Glomerular visceral epithelial cell (primary cell): ENCODE data around the gene FRMD5.
"Not testable (repeated sequence)": the region's sequence is repeated elsewhere in the genome, so short reads cannot be mapped to it uniquely, and the experiment has no call there.

Experiments used
- DNase-seq: peaks from one replicate; pipeline ENCODE4 v3.0.0-alpha.2; 2016; ENCODE audit errors: extremely low spot score

The FRMD5 gene

GRCh38 chr15:44032820-44033219 lies 162.3 kb downstream of the FRMD5 start:
- not testable (repeated sequence) for DNase-seq

- DNase-seq, result no peak
Observed at GRCh38 chr15:44029940-44030568, 165.0 kb downstream of the FRMD5 start.

- no peak for DNase-seq
Observed at GRCh38 chr15:44029003-44029402, 166.1 kb downstream of the FRMD5 start.

- no peak for DNase-seq
Observed at GRCh38 chr15:44028349-44028748, 166.7 kb downstream of the FRMD5 start.

- no peak for DNase-seq
Observed at GRCh38 chr15:44024155-44024554, 170.9 kb downstream of the FRMD5 start.

- DNase-seq, result no peak
Observed at GRCh38 chr15:44023176-44023575, 171.9 kb downstream of the FRMD5 start.

GRCh38 chr15:44018151-44018550 lies 176.9 kb downstream of the FRMD5 start:
- DNase-seq, result no peak

GRCh38 chr15:44015545-44016305 lies 179.3 kb downstream of the FRMD5 start:
- DNase-seq, result no peak

- DNase-seq, result no peak
Observed at GRCh38 chr15:44011238-44011854, 183.7 kb downstream of the FRMD5 start.

GRCh38 chr15:44010089-44010488 lies 185.0 kb downstream of the FRMD5 start:
- peak; percentile 49 for DNase-seq

- DNase-seq, result peak; percentile 35
Observed at GRCh38 chr15:44009038-44009437, 186.0 kb downstream of the FRMD5 start.

- peak; percentile 65 for DNase-seq
Observed at GRCh38 chr15:44000248-44000647, 194.8 kb downstream of the FRMD5 start.

- DNase-seq, result peak; percentile 20
Observed at GRCh38 chr15:43998607-43999006, 196.5 kb downstream of the FRMD5 start.

GRCh38 chr15:43991206-43991605 lies 203.9 kb downstream of the FRMD5 start:
- no peak for DNase-seq

GRCh38 chr15:43989938-43990337 lies 205.1 kb downstream of the FRMD5 start:
- DNase-seq, result no peak

- no peak for DNase-seq
Observed at GRCh38 chr15:43988900-43989299, 206.2 kb downstream of the FRMD5 start.

GRCh38 chr15:43987924-43988323 lies 207.1 kb downstream of the FRMD5 start:
- no peak for DNase-seq

- no peak for DNase-seq
Observed at GRCh38 chr15:43985976-43986680, 208.9 kb downstream of the FRMD5 start.

GRCh38 chr15:43981576-43981975 lies 213.5 kb downstream of the FRMD5 start:
- DNase-seq, result no peak

GRCh38 chr15:43977072-43977884 lies 217.8 kb downstream of the FRMD5 start:
- peak; percentile 41 for DNase-seq

- no peak for DNase-seq
Observed at GRCh38 chr15:43975770-43976169, 219.3 kb downstream of the FRMD5 start.
